SK-N-SH treated with all-trans-retinoic acid at 6 μM for 48 hours (cell line): Measurements from ENCODE around the gene OR4N2.

Source experiments
- ATAC-seq: fragments of 200-7000 bp; cut with Tn5 transposase; 3 replicates; pipeline ENCODE4 v1.9.1; 2020; ENCODE audit warnings: mild to moderate bottlenecking, moderate library complexity
- ARNTL ChIP-seq: fragments of 450-650 bp; formaldehyde crosslinking; IDR thresholded peaks from 2 replicates; pipeline ENCODE4 v1.5.0; 2020; ENCODE audit warnings: low read depth, mild to moderate bottlenecking, moderate library complexity, borderline replicate concordance
- CSDC2 ChIP-seq: fragments of 250-450 bp; sonication (Bioruptor Pico); IDR thresholded peaks from 2 replicates; pipeline ENCODE4 v1.5.0; 2020; ENCODE audit warnings: mild to moderate bottlenecking, moderate library complexity
- ESRRG ChIP-seq: fragments of 250-450 bp; sonication (Bioruptor Pico); IDR thresholded peaks from 2 replicates; pipeline ENCODE4 v1.6.1; 2021; ENCODE audit warnings: mild to moderate bottlenecking
- ISL1 ChIP-seq: fragments of 250-450 bp; sonication (Bioruptor Pico); IDR thresholded peaks from 2 replicates; pipeline ENCODE4 v2.1.2; 2022; ENCODE audit warnings: mild to moderate bottlenecking, moderate library complexity
- OSR1 ChIP-seq: fragments of 250-450 bp; sonication (Bioruptor Pico); IDR thresholded peaks from 2 replicates; pipeline ENCODE4 v1.8.0; 2022; ENCODE audit warnings: moderate library complexity, mild to moderate bottlenecking, inconsistent platforms
- POU6F1 ChIP-seq: fragments of 250-450 bp; sonication (Bioruptor Pico); IDR thresholded peaks from 2 replicates; pipeline ENCODE4 v1.8.0; 2021; ENCODE audit warnings: low read depth, mild to moderate bottlenecking, moderate library complexity, borderline replicate concordance
- PPARA ChIP-seq: fragments of 250-450 bp; sonication (Bioruptor Pico); IDR thresholded peaks from 2 replicates; pipeline ENCODE4 v1.5.0; 2020; ENCODE audit warnings: mild to moderate bottlenecking, borderline replicate concordance
- RARB ChIP-seq: fragments of 250-450 bp; sonication (Bioruptor Pico); IDR thresholded peaks from 2 replicates; pipeline ENCODE4 v1.8.0; 2021; ENCODE audit warnings: mild to moderate bottlenecking, moderate library complexity
- SNAI2 ChIP-seq: fragments of 250-450 bp; sonication (Bioruptor Pico); IDR thresholded peaks from 2 replicates; pipeline ENCODE4 v1.5.0; 2020; ENCODE audit warnings: mild to moderate bottlenecking, moderate library complexity
- TOX ChIP-seq: fragments of 250-450 bp; sonication (Bioruptor Pico); IDR thresholded peaks from 2 replicates; pipeline ENCODE4 v1.8.0; 2021; ENCODE audit warnings: mild to moderate bottlenecking, moderate library complexity, borderline replicate concordance
- TSHZ2 ChIP-seq: fragments of 250-450 bp; sonication (Bioruptor Pico); IDR thresholded peaks from 2 replicates; pipeline ENCODE4 v1.5.0; 2020; ENCODE audit warnings: mild to moderate bottlenecking, moderate library complexity
- ZC3H10 ChIP-seq: fragments of 250-450 bp; sonication (Bioruptor Pico); IDR thresholded peaks from 2 replicates; pipeline ENCODE4 v1.5.1; 2021; ENCODE audit warnings: mild to moderate bottlenecking, moderate library complexity
- ZFP3 ChIP-seq: fragments of 250-450 bp; sonication (Bioruptor Pico); IDR thresholded peaks from 2 replicates; pipeline ENCODE4 v1.5.0; 2020; ENCODE audit warnings: mild to moderate bottlenecking, moderate library complexity
- ZNF565 ChIP-seq: fragments of 450-650 bp; formaldehyde crosslinking; conservative IDR thresholded peaks from 2 replicates; pipeline ENCODE4 v1.5.0; 2020; ENCODE audit warnings: low read depth, mild to moderate bottlenecking, moderate library complexity
- ZNF8 ChIP-seq: fragments of 450-650 bp; formaldehyde crosslinking; IDR thresholded peaks from 2 replicates; pipeline ENCODE4 v1.5.0; 2020; ENCODE audit warnings: mild to moderate bottlenecking, moderate library complexity
- TF ChIP-seq, protein P1 (sequence below): fragments of 250-450 bp; sonication (Bioruptor Pico); IDR thresholded peaks from 2 replicates; pipeline ENCODE4 v1.5.1; 2021; ENCODE audit warnings: mild to moderate bottlenecking, moderate library complexity
- TF ChIP-seq, protein P2 (sequence below): fragments of 250-450 bp; sonication (Bioruptor Pico); IDR thresholded peaks from 2 replicates; pipeline ENCODE4 v1.5.1; 2020; ENCODE audit warnings: low read depth, mild to moderate bottlenecking, moderate library complexity
- TF ChIP-seq, protein P3 (sequence below): fragments of 250-450 bp; sonication (Bioruptor Pico); IDR thresholded peaks from 2 replicates; pipeline ENCODE4 v1.8.0; 2020; ENCODE audit warnings: mild to moderate bottlenecking, moderate library complexity, borderline replicate concordance

The OR4N2 gene

GRCh38 chr14:19873178-19873577 lies 69.6 kb downstream of the OR4N2 start:
- TF ChIP-seq, protein P1, sequence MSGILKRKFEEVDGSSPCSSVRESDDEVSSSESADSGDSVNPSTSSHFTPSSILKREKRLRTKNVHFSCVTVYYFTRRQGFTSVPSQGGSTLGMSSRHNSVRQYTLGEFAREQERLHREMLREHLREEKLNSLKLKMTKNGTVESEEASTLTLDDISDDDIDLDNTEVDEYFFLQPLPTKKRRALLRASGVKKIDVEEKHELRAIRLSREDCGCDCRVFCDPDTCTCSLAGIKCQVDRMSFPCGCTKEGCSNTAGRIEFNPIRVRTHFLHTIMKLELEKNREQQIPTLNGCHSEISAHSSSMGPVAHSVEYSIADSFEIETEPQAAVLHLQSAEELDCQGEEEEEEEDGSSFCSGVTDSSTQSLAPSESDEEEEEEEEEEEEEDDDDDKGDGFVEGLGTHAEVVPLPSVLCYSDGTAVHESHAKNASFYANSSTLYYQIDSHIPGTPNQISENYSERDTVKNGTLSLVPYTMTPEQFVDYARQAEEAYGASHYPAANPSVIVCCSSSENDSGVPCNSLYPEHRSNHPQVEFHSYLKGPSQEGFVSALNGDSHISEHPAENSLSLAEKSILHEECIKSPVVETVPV (CRISPR knock-in tag) = no peak
- no peak for TF ChIP-seq ISL1 (CRISPR knock-in tag)
- TF ChIP-seq ZFP3 (CRISPR knock-in tag) = no peak
- TF ChIP-seq TSHZ2 (CRISPR knock-in tag) = no peak
- TF ChIP-seq, protein P2, sequence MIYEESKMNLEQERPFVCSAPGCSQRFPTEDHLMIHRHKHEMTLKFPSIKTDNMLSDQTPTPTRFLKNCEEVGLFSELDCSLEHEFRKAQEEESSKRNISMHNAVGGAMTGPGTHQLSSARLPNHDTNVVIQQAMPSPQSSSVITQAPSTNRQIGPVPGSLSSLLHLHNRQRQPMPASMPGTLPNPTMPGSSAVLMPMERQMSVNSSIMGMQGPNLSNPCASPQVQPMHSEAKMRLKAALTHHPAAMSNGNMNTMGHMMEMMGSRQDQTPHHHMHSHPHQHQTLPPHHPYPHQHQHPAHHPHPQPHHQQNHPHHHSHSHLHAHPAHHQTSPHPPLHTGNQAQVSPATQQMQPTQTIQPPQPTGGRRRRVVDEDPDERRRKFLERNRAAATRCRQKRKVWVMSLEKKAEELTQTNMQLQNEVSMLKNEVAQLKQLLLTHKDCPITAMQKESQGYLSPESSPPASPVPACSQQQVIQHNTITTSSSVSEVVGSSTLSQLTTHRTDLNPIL (CRISPR knock-in tag) = no peak
- no peak for TF ChIP-seq RARB (CRISPR knock-in tag)
- peak; percentile 40; the same call in 2 of the 3 replicates for ATAC-seq

DNA sequence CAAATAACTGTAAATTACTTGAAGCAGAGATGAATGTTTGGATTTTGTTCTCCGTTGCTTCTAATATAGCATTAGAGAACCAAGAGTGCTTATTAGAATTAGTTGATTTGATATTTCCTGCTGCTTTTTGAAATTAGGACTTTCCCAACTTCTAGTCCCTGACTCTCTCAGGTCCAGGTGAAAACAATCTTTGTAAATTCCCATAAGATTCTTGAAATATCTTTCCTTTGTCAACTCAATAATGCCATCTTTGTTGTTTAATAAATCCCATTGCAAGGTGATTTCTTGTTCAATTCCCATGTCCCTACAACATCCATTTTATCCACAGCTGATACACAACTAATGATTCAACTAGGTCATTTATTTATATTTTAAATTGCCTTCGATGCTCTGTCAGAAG lies 71.3 kb downstream of the OR4N2 start, which contains the start of gene OR4K2:
Gene OR4K2 (plus strand): TSS at position 301 of the 400 bp plus-strand sequence. CDS start 1,126 bp downstream, outside the sequence.
- TF ChIP-seq, protein P1 (CRISPR knock-in tag) = no peak
- TF ChIP-seq ZC3H10 (CRISPR knock-in tag) = no peak
- ATAC-seq = no peak

DNA sequence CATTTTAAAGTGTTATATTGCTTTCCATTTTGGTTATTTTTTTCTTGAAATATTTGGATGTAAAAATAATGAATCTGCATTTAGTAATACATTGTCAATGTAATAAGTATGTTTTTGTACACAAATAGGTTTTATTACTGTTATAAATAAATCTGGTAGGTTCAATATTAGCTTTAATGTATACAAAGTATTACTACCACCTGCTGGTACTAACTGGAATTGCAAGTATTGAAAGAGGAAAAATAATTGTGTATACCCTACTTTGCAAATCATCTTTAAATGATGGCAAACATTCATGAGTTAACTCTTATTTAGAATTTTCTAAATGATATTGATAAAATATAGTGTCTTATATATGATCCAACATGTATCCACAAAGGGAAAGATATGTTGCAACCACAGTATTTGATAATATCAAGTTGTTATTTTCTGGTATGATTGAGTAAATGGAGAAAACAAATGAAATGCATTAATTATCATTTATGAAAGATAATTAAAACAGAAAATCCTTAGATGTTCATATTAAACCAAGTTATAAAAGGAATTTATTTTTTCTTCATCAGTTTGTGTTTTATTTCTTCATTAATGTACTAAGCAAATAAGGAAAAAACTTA lies 74.6 kb downstream of the OR4N2 start:
- TF ChIP-seq ARNTL (CRISPR knock-in tag) (no peak), OSR1 (CRISPR knock-in tag) (no peak), RARB (CRISPR knock-in tag) (no peak), ZNF565 (CRISPR knock-in tag) (no peak), TSHZ2 (CRISPR knock-in tag) (no peak), SNAI2 (CRISPR knock-in tag) (no peak), TOX (no peak), PPARA (CRISPR knock-in tag) (no peak), ZFP3 (CRISPR knock-in tag) (no peak), POU6F1 (CRISPR knock-in tag) (no peak), CSDC2 (CRISPR knock-in tag) (no peak), ZNF8 (no peak), ESRRG (CRISPR knock-in tag) (no peak)
- TF ChIP-seq, protein P2 (CRISPR knock-in tag) = no peak
- TF ChIP-seq, protein P3, sequence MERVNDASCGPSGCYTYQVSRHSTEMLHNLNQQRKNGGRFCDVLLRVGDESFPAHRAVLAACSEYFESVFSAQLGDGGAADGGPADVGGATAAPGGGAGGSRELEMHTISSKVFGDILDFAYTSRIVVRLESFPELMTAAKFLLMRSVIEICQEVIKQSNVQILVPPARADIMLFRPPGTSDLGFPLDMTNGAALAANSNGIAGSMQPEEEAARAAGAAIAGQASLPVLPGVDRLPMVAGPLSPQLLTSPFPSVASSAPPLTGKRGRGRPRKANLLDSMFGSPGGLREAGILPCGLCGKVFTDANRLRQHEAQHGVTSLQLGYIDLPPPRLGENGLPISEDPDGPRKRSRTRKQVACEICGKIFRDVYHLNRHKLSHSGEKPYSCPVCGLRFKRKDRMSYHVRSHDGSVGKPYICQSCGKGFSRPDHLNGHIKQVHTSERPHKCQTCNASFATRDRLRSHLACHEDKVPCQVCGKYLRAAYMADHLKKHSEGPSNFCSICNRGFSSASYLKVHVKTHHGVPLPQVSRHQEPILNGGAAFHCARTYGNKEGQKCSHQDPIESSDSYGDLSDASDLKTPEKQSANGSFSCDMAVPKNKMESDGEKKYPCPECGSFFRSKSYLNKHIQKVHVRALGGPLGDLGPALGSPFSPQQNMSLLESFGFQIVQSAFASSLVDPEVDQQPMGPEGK (CRISPR knock-in tag) = no peak
- no peak for ATAC-seq
